Right lobe of liver (tissue), 4 donors: ENCODE measurements around the gene TTC23L.

Source experiments
- CTCF ChIP-seq, 4 donors: fragments of 200-600 bp in 3 of 4; fragments of 450-650 bp in 1 of 4; IDR thresholded peaks; one replicate each; pipeline versions ENCODE4 v1.5.1 to v1.8.0; 2016 to 2022; ENCODE audit warnings: antibody characterized with exemption in 4 of 4, mild to moderate bottlenecking in 2 of 4
- POLR2A ChIP-seq: fragments of 450-650 bp; IDR thresholded peaks from one replicate; pipeline ENCODE4 v1.6.1; 2017; ENCODE audit warnings: antibody characterized with exemption, mild to moderate bottlenecking
- donor health status: DM: no; HTN: no; CAD: no.
- donor health status: DM: no; HTN: no; CAD: no.
- donor health status: DM: no; HTN: yes; CAD: no.

GRCh38 chr5:34914671-34915138 is 75.7 kb downstream of the TTC23L start:
- TF ChIP-seq POLR2A = no peak
- TF ChIP-seq CTCF (IDR thresholded peaks at IDR 0.05) = no peak
